ENCODE results near the gene IPP.
"Not testable (repeated sequence)": the region's sequence is repeated elsewhere in the genome, so short reads cannot be mapped to it uniquely, and the experiment has no call there.

IPP gene

GRCh38 chr1:45721207-45721606 is 29.2 kb downstream of the IPP start:
- Histone ChIP-seq H3K9me3 (ENCODE audit: control insufficient read depth, insufficient read depth, low read length) (no peaks in the 10 kb centered on the region), H3K4me1 (ENCODE audit: insufficient read depth, low read length) (no peaks in the 10 kb centered on the region), H3K36me3 (ENCODE audit: insufficient read depth, low read length) (no peaks in the 10 kb centered on the region), H3K9ac (ENCODE audit: low read depth, low read length) (no peak overlapping the region)

- Histone ChIP-seq H3K9me3 (ENCODE audit: control insufficient read depth, insufficient read depth, low read length) (no peaks in the 10 kb centered on the region), H3K4me1 (ENCODE audit: insufficient read depth, low read length) (no peaks in the 10 kb centered on the region), H3K9ac (ENCODE audit: low read depth, low read length) (no peak overlapping the region), H3K36me3 (ENCODE audit: insufficient read depth, low read length) (no peaks in the 10 kb centered on the region)
These were observed 32.2 kb downstream of the IPP start for GRCh38 chr1:45718289-45718688.

DNA sequence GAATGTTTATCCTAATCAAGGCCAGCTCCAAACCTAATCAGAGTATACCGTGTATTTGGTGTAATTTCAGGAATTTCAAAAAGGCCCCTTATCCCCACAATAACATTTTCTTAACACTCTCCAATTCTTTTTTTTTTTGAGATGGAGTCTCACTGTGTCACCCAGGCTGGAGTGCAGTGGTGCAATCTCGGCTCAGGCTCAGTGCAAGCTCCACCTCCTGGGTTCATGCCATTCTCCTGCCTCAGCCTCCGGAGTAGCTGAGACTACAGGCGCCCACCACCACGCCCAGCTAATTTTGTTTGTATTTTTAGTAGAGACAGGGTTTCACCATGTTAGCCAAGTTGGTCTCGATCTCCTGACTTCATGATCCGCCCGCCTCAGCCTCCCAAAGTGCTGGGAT is 33.1 kb downstream of the IPP start:
- not testable (repeated sequence) for H3K9me3 ChIP-seq (ENCODE audit: control insufficient read depth, insufficient read depth, low read length); H3K36me3 ChIP-seq (ENCODE audit: insufficient read depth, low read length); H3K4me1 ChIP-seq (ENCODE audit: insufficient read depth, low read length); H3K9ac ChIP-seq (ENCODE audit: low read depth, low read length)

DNA sequence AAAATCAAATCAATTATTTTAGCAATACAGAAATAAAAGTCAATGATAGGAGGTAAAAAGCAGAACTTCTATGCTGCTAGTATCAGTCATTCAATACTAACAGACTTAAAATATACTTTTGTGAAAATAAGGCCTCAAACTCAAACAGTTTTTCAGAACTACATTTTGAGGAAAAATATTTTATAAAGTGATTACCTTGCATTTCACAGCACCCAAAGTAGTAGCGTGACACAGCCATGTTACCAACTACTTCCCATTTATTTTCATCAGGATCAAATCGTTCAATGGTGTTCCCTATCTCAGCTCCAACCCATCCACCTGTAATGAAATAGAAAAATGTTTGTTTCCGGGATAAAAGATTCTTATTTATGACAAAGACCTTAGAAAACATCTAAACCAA is 33.8 kb downstream of the IPP start:
- Histone ChIP-seq H3K4me1 (ENCODE audit: insufficient read depth, low read length) (no peaks in the 10 kb centered on the region), H3K9ac (ENCODE audit: low read depth, low read length) (no peak overlapping the region), H3K9me3 (ENCODE audit: control insufficient read depth, insufficient read depth, low read length) (no peaks in the 10 kb centered on the region)

DNA sequence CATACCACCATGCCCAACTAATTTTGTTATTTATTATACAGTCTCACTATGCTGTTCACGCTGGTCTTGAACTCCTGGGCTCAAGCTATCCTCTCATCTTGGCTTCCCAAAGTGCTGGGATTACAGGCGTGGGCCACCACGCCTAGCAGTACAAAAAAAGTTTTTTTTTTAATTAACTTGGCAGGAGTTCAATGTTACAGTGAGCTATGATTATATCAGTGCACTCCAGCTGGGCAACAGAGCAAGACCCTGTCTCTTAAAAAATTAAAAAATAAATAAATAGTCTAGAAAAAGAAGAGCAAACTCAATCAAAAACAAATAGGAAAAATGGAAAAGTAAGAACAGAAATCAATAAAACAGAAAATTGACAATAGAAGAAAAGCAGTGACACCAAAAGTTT is 36.7 kb downstream of the IPP start:
- no peaks in the 10 kb centered on the region for H3K36me3 ChIP-seq (ENCODE audit: insufficient read depth, low read length)
- no peaks in the 10 kb centered on the region for H3K4me1 ChIP-seq (ENCODE audit: insufficient read depth, low read length)
- no peaks in the 10 kb centered on the region for H3K9me3 ChIP-seq (ENCODE audit: control insufficient read depth, insufficient read depth, low read length)
- no peak overlapping the region for H3K9ac ChIP-seq (ENCODE audit: low read depth, low read length)

More for the DNA sequence above, 33.8 kb downstream of the IPP start:
- no peaks in the 10 kb centered on the region for H3K36me3 ChIP-seq (ENCODE audit: insufficient read depth, low read length)

GRCh38 chr1:45704637-45705036 is 45.8 kb downstream of the IPP start:
- Histone ChIP-seq H3K9me3 (ENCODE audit: control insufficient read depth, insufficient read depth, low read length) (no peaks in the 10 kb centered on the region), H3K9ac (ENCODE audit: low read depth, low read length) (no peak overlapping the region)

GRCh38 chr1:45694823-45695222 is 55.6 kb downstream of the IPP start:
- no peak overlapping the region for H3K9ac ChIP-seq (ENCODE audit: low read depth, low read length)
- no peaks in the 10 kb centered on the region for H3K4me1 ChIP-seq (ENCODE audit: insufficient read depth, low read length)
- no peaks in the 10 kb centered on the region for H3K9me3 ChIP-seq (ENCODE audit: control insufficient read depth, insufficient read depth, low read length)
- H3K36me3 ChIP-seq (ENCODE audit: insufficient read depth, low read length): peaks cover 18% of the 10 kb centered on the region

More at GRCh38 chr1:45704637-45705036, 45.8 kb downstream of the IPP start:
- H3K4me1 ChIP-seq (ENCODE audit: insufficient read depth, low read length): no peaks in the 10 kb centered on the region
- H3K36me3 ChIP-seq (ENCODE audit: insufficient read depth, low read length): no peaks in the 10 kb centered on the region

DNA sequence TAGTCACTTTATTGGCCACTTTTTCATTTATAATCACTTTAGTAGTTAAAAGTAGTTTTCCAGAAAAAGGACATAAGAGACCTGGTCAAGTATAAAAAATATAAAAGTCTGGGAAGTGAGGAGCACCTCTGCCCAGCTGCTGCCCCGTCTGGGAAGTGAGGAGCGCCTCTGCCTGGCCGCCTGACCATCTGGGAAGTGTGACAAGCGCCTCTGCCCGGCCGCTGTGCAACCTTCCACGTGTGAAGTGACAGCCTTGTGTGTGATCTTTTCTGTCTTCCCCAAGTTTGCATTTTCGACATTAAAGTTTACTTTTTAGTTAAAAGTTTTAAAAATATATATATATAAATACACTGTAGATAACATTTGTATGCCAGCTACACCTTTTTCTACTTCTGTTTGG is 56.6 kb downstream of the IPP start:
- H3K9me3 ChIP-seq (ENCODE audit: control insufficient read depth, insufficient read depth, low read length); H3K9ac ChIP-seq (ENCODE audit: low read depth, low read length); H3K4me1 ChIP-seq (ENCODE audit: insufficient read depth, low read length): not testable (repeated sequence)
- H3K36me3 ChIP-seq (ENCODE audit: insufficient read depth, low read length): peaks cover 18% of the 10 kb centered on the region

- peaks cover 4% of the 10 kb centered on the region; the same call in 1 of the 2 replicates for H3K4me1 ChIP-seq (ENCODE audit: insufficient read depth, low read length)
- H3K36me3 ChIP-seq (ENCODE audit: insufficient read depth, low read length): peaks cover 3% of the 10 kb centered on the region; the same call in 1 of the 2 replicates
- H3K9ac ChIP-seq (ENCODE audit: low read depth, low read length): peak within 1 kb of the TSS; percentile 98
- H3K9me3 ChIP-seq (ENCODE audit: control insufficient read depth, insufficient read depth, low read length): no peaks in the 10 kb centered on the region
These were observed 62.4 kb downstream of the IPP start, which contains the start of gene TMEM69 for GRCh38 chr1:45687754-45688740. Gene TMEM69 (plus strand): TSS chr1:45688181. CDS start chr1:45691069, 2,888 bp downstream.

GRCh38 chr1:45687014-45687753 is 63.3 kb downstream of the IPP start:
- no peaks in the 10 kb centered on the region for H3K9me3 ChIP-seq (ENCODE audit: control insufficient read depth, insufficient read depth, low read length)
- H3K9ac ChIP-seq (ENCODE audit: low read depth, low read length): peak overlapping the region; percentile 98
- peaks cover 11% of the 10 kb centered on the region for H3K4me1 ChIP-seq (ENCODE audit: insufficient read depth, low read length)
- no peaks in the 10 kb centered on the region for H3K36me3 ChIP-seq (ENCODE audit: insufficient read depth, low read length)

DNA sequence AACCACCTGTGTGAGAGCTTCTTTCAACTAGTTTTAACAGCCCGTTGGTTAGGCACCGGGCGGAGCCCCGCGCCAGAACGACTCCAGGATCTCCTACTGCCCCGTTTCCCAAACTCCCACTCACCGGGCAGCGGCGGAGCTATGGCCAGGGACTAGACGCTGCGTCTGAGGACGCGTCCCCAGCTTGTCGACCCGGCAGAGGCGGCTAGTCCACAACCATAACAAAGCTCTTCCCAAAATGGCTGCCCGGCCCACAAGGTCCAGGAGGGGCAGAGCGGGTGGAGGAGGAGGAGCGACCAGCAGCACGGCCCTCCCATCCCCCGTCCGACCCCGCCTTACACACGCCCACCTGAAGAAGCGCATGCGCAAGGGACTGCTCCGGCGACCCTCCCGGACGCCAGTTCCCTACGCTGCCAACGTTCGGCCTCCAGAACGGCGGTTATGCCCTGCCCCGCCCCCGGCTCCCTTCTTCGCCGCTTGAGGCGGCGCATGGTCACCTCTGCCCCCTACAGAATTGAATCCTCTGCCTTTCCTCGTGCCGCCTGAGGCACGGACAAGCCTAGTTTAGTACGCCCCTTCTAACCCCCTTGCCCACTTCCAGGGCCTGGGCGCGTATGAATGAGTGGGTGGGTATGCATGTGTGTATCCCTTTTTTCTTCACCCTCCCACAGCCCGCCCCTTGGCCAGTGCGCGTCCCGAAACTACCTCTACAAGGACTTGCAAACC is 64.0 kb downstream of the IPP start, which contains the start of gene GPBP1L1:
Gene GPBP1L1 (minus strand): TSS at position 246 of the 726 bp plus-strand sequence. CDS start 27,446 bp downstream, outside the sequence.
- H3K9me3 ChIP-seq (ENCODE audit: control insufficient read depth, insufficient read depth, low read length): no peaks in the 10 kb centered on the region
- H3K9ac ChIP-seq (ENCODE audit: low read depth, low read length): peak within 1 kb of the TSS; percentile 98
- H3K36me3 ChIP-seq (ENCODE audit: insufficient read depth, low read length): no peaks in the 10 kb centered on the region
- peaks cover 17% of the 10 kb centered on the region for H3K4me1 ChIP-seq (ENCODE audit: insufficient read depth, low read length)

GRCh38 chr1:45686015-45686287 is 64.5 kb downstream of the IPP start:
- Histone ChIP-seq H3K9ac (ENCODE audit: low read depth, low read length) (peak overlapping the region; percentile 97), H3K4me1 (ENCODE audit: insufficient read depth, low read length) (peaks cover 22% of the 10 kb centered on the region)

DNA sequence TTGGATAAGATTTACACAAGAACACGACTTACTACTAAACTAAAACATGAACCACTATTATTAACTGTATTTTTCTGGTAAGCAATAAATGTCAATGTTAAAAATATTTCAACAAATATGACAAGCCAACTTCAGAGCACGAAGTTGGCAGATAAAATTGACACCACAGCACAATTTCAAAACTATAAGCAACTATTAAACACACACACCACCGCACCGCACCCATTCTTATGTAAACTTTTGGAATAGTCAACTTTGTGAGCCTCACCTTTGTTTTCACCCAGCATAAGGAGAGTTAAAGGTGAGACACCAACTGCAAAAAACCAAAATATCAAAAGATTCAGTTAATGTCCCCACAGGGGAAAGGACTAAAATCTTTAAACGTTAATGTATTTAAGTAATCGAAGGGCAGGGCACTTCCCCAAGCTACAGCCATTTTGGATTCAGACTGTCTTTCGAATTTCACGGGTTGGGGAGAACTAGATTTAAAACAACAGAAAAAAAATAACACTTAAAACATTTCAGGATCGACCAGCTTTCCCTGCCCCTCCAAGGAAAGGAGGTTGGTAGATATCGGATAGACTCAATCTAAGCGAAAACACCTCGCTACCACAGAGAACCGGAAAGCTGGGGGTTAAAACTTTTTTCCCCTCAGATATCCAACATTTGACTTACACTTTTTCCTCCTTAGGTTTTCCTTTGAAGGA is 65.0 kb downstream of the IPP start:
- H3K36me3 ChIP-seq (ENCODE audit: insufficient read depth, low read length): no peaks in the 10 kb centered on the region
- H3K9me3 ChIP-seq (ENCODE audit: control insufficient read depth, insufficient read depth, low read length): no peaks in the 10 kb centered on the region
- peak overlapping the region; percentile 97 for H3K9ac ChIP-seq (ENCODE audit: low read depth, low read length)
- H3K4me1 ChIP-seq (ENCODE audit: insufficient read depth, low read length): peaks cover 22% of the 10 kb centered on the region

More at GRCh38 chr1:45686015-45686287, 64.5 kb downstream of the IPP start:
- no peaks in the 10 kb centered on the region for H3K9me3 ChIP-seq (ENCODE audit: control insufficient read depth, insufficient read depth, low read length)
- no peaks in the 10 kb centered on the region for H3K36me3 ChIP-seq (ENCODE audit: insufficient read depth, low read length)
